Keratinocyte (primary cell): ENCODE measurements around the gene ITGA11.

ENCODE experiments used
- EZH2 ChIP-seq: IDR thresholded peaks from one replicate; pipeline ENCODE4 v1.6.1; 2012; ENCODE audit warnings: inconsistent platforms, mild to moderate bottlenecking, low read length, moderate library complexity
- TF ChIP-seq, protein P1 (sequence below), 3 experiments: IDR thresholded peaks in 1 of 3; conservative IDR thresholded peaks in 1 of 3; optimal IDR thresholded peaks in 1 of 3; 2 replicates in 2 of 3; 3 replicates in 1 of 3; pipeline versions ENCODE3 to v1.5.1; 2011; ENCODE audit warnings: low read length in 3 of 3, mild to moderate bottlenecking in 3 of 3, moderate library complexity in 2 of 3, control low read depth in 1 of 3, inconsistent platforms in 1 of 3; ENCODE audit not compliant: insufficient read depth in 2 of 3; ENCODE audit errors: extremely low read depth in 1 of 3

DNA sequence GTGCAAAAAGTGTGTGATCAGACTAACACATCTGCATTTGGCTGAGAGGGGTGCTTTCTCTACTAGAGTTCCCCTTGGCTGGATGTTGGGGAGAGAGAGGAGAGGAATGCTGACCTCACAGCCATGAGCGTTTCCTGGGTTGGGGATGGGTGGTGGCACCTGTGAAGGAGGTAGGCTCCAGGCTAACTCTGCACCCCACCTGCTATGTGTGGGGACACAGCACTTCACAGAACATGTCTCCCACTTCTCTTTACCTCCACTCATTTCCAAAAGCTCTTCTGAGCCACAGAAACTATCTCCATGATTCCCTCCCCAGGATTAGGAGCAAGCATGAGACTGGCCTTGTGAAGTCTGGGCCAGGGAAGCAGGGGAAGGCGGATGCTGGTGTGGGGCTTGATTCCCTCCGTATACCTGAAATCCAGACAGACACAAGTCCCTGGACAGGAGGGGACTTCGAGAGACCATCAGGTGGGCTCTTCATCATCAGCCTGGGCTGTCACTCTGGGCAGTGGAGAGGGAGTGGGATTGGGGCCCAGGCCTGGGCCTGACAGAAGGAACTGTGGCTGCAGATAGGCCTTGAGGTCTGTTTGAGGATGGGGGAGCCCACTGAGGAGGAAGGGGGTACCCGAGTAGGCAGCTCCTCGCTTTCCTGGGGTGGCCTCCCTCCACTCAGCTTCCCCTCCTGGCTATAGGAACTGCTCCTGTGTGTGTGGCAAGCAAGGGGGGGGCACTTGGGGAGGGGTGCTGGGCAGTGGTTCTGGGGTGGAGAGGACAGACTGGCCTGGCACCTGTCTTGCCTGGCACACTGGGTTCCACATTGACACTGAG, 113.7 kb downstream of the ITGA11 start:
- TF ChIP-seq, protein P1, sequence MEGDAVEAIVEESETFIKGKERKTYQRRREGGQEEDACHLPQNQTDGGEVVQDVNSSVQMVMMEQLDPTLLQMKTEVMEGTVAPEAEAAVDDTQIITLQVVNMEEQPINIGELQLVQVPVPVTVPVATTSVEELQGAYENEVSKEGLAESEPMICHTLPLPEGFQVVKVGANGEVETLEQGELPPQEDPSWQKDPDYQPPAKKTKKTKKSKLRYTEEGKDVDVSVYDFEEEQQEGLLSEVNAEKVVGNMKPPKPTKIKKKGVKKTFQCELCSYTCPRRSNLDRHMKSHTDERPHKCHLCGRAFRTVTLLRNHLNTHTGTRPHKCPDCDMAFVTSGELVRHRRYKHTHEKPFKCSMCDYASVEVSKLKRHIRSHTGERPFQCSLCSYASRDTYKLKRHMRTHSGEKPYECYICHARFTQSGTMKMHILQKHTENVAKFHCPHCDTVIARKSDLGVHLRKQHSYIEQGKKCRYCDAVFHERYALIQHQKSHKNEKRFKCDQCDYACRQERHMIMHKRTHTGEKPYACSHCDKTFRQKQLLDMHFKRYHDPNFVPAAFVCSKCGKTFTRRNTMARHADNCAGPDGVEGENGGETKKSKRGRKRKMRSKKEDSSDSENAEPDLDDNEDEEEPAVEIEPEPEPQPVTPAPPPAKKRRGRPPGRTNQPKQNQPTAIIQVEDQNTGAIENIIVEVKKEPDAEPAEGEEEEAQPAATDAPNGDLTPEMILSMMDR (optimal IDR thresholded peaks at IDR 0.05 in 1 of 3, IDR thresholded peaks at IDR 0.05 in 1 of 3, conservative IDR thresholded peaks at IDR 0.05 in 1 of 3; ENCODE audit: extremely low read depth in 1 of 3, insufficient read depth in 2 of 3, low read length in 3 of 3): no peak
- no peak for TF ChIP-seq EZH2
